Breast epithelium (tissue), 4 donors: ENCODE results near the gene MB21D2. TPM values are rescaled to one million over a fixed set of nuclear protein-coding genes. Genes with fewer than 3 reads are reported as not detected.
A peak's percentile ranks its signal among the peaks of the same experiment; 100 is the strongest.

Source experiments
- DNase-seq, 2 donors: peaks; one replicate each; pipeline ENCODE4 v3.0.0-alpha.2; 2019; ENCODE audit warnings: low spot score in 2 of 2
- H3K27ac ChIP-seq, 2 donors: fragments of 200-600 bp; sonication (generic) in 1 of 2; one replicate each; pipeline ENCODE4 v1.5.1; 2016 to 2019; ENCODE audit warnings: mild to moderate bottlenecking in 1 of 2
- H3K27me3 ChIP-seq, 2 donors: fragments of 200-600 bp; sonication (generic) in 1 of 2; one replicate each; pipeline versions ENCODE4 v1.5.1 to v1.6.0; 2017 to 2019; ENCODE audit warnings: control low read depth in 1 of 2, mild to moderate bottlenecking in 1 of 2
- H3K36me3 ChIP-seq: fragments of 200-600 bp; one replicate; pipeline ENCODE4 v1.5.1; 2019
- H3K4me1 ChIP-seq, 2 donors: fragments of 200-600 bp; sonication (generic); one replicate each; pipeline ENCODE4 v1.5.1; 2016 to 2019; ENCODE audit warnings: control low read depth in 1 of 2
- H3K4me3 ChIP-seq, 3 donors: fragments of 200-600 bp; sonication (generic); 1 replicate in 2 of 3; 2 replicates in 1 of 3; pipeline ENCODE4 v1.5.1; 2016 to 2019; ENCODE audit warnings: mild to moderate bottlenecking in 3 of 3, moderate library complexity in 2 of 3
- H3K9me3 ChIP-seq, 2 donors: fragments of 200-600 bp; sonication (generic) in 1 of 2; one replicate each; pipeline ENCODE4 v1.5.1; 2016 to 2019; ENCODE audit warnings: control low read depth in 1 of 2
- CTCF ChIP-seq, 3 donors: fragments of 450-650 bp; IDR thresholded peaks; one replicate each; pipeline ENCODE4 v1.5.1; 2016 to 2017; ENCODE audit warnings: antibody characterized with exemption in 3 of 3, mild to moderate bottlenecking in 3 of 3, moderate library complexity in 3 of 3
- POLR2A ChIP-seq: fragments of 450-650 bp; IDR thresholded peaks from one replicate; pipeline ENCODE4 v1.6.1; 2016; ENCODE audit warnings: antibody characterized with exemption, mild to moderate bottlenecking, moderate library complexity
- POLR2AphosphoS5 ChIP-seq, 3 donors: sonication (generic); formaldehyde crosslinking; IDR thresholded peaks; one replicate each; pipeline ENCODE4 v1.6.1; 2017; ENCODE audit warnings: antibody characterized with exemption in 3 of 3
- intact Hi-C: fragments of 100-400 bp; cut with DNase I; formaldehyde crosslinking; loops from one replicate; pipeline ENCODE4 v1.15.1; 2023; ENCODE audit warnings: low total_unique reads
- total RNA-seq, 3 donors: library from RNA; depleted of rRNA; stranded (reverse); fragments of >200 nt; gene quantifications; one replicate each; pipeline ENCODE4 v1.1.0, GENCODE V29; 2016

The MB21D2 gene
- total RNA-seq, 3 donors from 2014 or later: 4.0 to 11.9 (median 6.2) TPM

- H3K4me3 ChIP-seq: no peak overlapping the region
- no peaks in the 10 kb centered on the region for H3K4me1 ChIP-seq
- intact Hi-C loops: no loop called here
- H3K27ac ChIP-seq: no peak overlapping the region
- no peaks in the 10 kb centered on the region for H3K27me3 ChIP-seq
- TF ChIP-seq CTCF (IDR thresholded peaks at IDR 0.05) (peak in 1 of 3 donors; percentile 40), POLR2AphosphoS5 (IDR thresholded peaks at IDR 0.05) (no peak)
- no peaks in the 10 kb centered on the region for H3K36me3 ChIP-seq
- DNase-seq: peak in 1 of 2 donors; percentile 61
- peaks cover 7 to 15% of the 10 kb centered on the region in 2 donors for H3K9me3 ChIP-seq
These were observed 145.3 kb downstream of the MB21D2 start for GRCh38 chr3:192772240-192772894.

GRCh38 chr3:192758654-192759053 is 159.0 kb downstream of the MB21D2 start:
- Histone ChIP-seq H3K4me3 (no peak overlapping the region), H3K9me3 (no peaks in the 10 kb centered on the region), H3K27me3 (no peaks in the 10 kb centered on the region), H3K36me3 (no peaks in the 10 kb centered on the region), H3K4me1 (no peaks in the 10 kb centered on the region), H3K27ac (no peak overlapping the region)
- intact Hi-C loops: no loop called here
- no peak for DNase-seq
- no peak for TF ChIP-seq POLR2A

GRCh38 chr3:192751148-192751547 is 166.5 kb downstream of the MB21D2 start:
- H3K27me3 ChIP-seq: no peaks in the 10 kb centered on the region
- H3K36me3 ChIP-seq: no peaks in the 10 kb centered on the region
- H3K4me1 ChIP-seq: no peaks in the 10 kb centered on the region
- no peaks in the 10 kb centered on the region for H3K9me3 ChIP-seq
- TF ChIP-seq CTCF (IDR thresholded peaks at IDR 0.05) (no peak), POLR2AphosphoS5 (IDR thresholded peaks at IDR 0.05) (no peak), POLR2A (no peak)
- intact Hi-C loops: no loop called here
- DNase-seq: no peak
- H3K27ac ChIP-seq: no peak overlapping the region
- H3K4me3 ChIP-seq: no peak overlapping the region

- DNase-seq: no peak
- Histone ChIP-seq H3K4me1 (no peaks in the 10 kb centered on the region), H3K4me3 (no peak overlapping the region), H3K27me3 (no peaks in the 10 kb centered on the region), H3K27ac (no peak overlapping the region), H3K36me3 (no peaks in the 10 kb centered on the region), H3K9me3 (no peaks in the 10 kb centered on the region)
- TF ChIP-seq POLR2A: no peak
- TF ChIP-seq CTCF (IDR thresholded peaks at IDR 0.05): no peak
- no peak for TF ChIP-seq POLR2AphosphoS5 (IDR thresholded peaks at IDR 0.05)
- intact Hi-C loops: no loop called here
These were observed 167.5 kb downstream of the MB21D2 start for GRCh38 chr3:192750201-192750600.

- no peak overlapping the region for H3K4me3 ChIP-seq
- DNase-seq: no peak
- H3K27me3 ChIP-seq: no peaks in the 10 kb centered on the region
- no peaks in the 10 kb centered on the region for H3K9me3 ChIP-seq
- TF ChIP-seq POLR2AphosphoS5 (IDR thresholded peaks at IDR 0.05) (no peak), POLR2A (no peak), CTCF (IDR thresholded peaks at IDR 0.05) (no peak)
- H3K36me3 ChIP-seq: no peaks in the 10 kb centered on the region
- intact Hi-C loops: no loop called here
- H3K27ac ChIP-seq: no peak overlapping the region
- no peaks in the 10 kb centered on the region for H3K4me1 ChIP-seq
These were observed 169.9 kb downstream of the MB21D2 start for GRCh38 chr3:192747746-192748145.
